A673 (cell line): ENCODE data around the gene SRSF12.

Experiments
- EZH2 ChIP-seq: fragments of 200-600 bp; sonication (generic); IDR thresholded peaks from 2 replicates; pipeline ENCODE4 v1.6.1; 2017; ENCODE audit warnings: borderline replicate concordance, low read depth, mild to moderate bottlenecking, mixed read lengths, antibody characterized with exemption, low read length; ENCODE audit not compliant: poor library complexity, severe bottlenecking
- TF ChIP-seq, protein P1 (sequence below): fragments of 300-800, 200-600 bp; sonication (generic); conservative IDR thresholded peaks from 2 replicates; pipeline ENCODE4 v1.5.1; 2017; ENCODE audit warnings: low read depth, mild to moderate bottlenecking, antibody characterized with exemption, low read length, moderate library complexity, mixed read lengths

DNA sequence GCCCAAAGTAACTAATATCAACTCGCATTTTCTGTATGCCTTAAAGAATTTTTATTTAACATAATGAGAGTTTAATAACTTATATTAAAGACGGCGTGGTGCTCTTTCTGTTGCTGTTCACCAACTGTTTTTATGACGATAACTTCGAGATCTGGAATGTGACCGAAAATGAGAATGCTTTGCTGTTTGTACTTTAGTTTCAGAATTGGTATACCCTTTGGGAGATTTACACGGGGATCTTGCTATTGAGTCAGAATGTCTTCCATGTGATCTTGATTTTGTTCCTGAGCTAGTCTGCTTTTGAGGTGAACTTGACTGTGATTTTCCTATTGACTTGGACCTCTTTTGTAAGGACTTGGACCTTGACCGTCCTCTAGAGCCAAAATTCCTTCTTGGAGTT is 19.4 kb downstream of the SRSF12 start:
- TF ChIP-seq, protein P1, sequence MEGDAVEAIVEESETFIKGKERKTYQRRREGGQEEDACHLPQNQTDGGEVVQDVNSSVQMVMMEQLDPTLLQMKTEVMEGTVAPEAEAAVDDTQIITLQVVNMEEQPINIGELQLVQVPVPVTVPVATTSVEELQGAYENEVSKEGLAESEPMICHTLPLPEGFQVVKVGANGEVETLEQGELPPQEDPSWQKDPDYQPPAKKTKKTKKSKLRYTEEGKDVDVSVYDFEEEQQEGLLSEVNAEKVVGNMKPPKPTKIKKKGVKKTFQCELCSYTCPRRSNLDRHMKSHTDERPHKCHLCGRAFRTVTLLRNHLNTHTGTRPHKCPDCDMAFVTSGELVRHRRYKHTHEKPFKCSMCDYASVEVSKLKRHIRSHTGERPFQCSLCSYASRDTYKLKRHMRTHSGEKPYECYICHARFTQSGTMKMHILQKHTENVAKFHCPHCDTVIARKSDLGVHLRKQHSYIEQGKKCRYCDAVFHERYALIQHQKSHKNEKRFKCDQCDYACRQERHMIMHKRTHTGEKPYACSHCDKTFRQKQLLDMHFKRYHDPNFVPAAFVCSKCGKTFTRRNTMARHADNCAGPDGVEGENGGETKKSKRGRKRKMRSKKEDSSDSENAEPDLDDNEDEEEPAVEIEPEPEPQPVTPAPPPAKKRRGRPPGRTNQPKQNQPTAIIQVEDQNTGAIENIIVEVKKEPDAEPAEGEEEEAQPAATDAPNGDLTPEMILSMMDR = no peak
- TF ChIP-seq EZH2 = no peak
